ENCODE data around the gene IL4R. TPM values are rescaled to one million over a fixed set of nuclear protein-coding genes. Genes with fewer than 3 reads are reported as not detected.

The IL4R gene
- total and polyA plus RNA-seq, 2 of the 13 experiments (the other 11 are each of a cell fraction or from before 2014, with no cell fraction given) = 15.9 to 49.6 TPM

GRCh38 chr16:27367461-27368357 is 53.9 kb downstream of the IL4R start (continued):
- TF ChIP-seq ZNF652 (CRISPR knock-in tag; IDR thresholded peaks at IDR 0.05; ENCODE audit: borderline replicate concordance, low read depth) (no peak), GMEB1 (CRISPR knock-in tag; IDR thresholded peaks at IDR 0.05; ENCODE audit: borderline replicate concordance) (no peak), DNMT1 (CRISPR knock-in tag; IDR thresholded peaks at IDR 0.05) (no peak), CHD4 (IDR thresholded peaks at IDR 0.05; ENCODE audit: borderline replicate concordance, low read length) (no peak), RARA (CRISPR knock-in tag; IDR thresholded peaks at IDR 0.05) (0 out of 2 replicates have a peak, but pooled peaks have one; percentile 21), TIGD3 (CRISPR knock-in tag; IDR thresholded peaks at IDR 0.05; ENCODE audit: borderline replicate concordance) (no peak), ZNF205 (CRISPR knock-in tag; IDR thresholded peaks at IDR 0.05) (no peak), HINFP (CRISPR knock-in tag; IDR thresholded peaks at IDR 0.05; ENCODE audit: low read depth) (no peak), HNRNPK (IDR thresholded peaks at IDR 0.05; ENCODE audit: low read depth, low read length, poor library complexity, severe bottlenecking) (peak; percentile 3), PAX8 (CRISPR knock-in tag; IDR thresholded peaks at IDR 0.05; ENCODE audit: borderline replicate concordance) (no peak), NFAT5 (CRISPR knock-in tag; IDR thresholded peaks at IDR 0.05) (no peak), CBFB (CRISPR knock-in tag; IDR thresholded peaks at IDR 0.05) (peak; percentile 26; the same call in 1 of the 2 replicates), ZNF274 (CRISPR knock-in tag; IDR thresholded peaks at IDR 0.05) (peak; percentile 74; the same call in 1 of the 2 replicates), TMF1 (CRISPR knock-in tag; IDR thresholded peaks at IDR 0.05; ENCODE audit: low read depth) (no peak), TCF7L2 (IDR thresholded peaks at IDR 0.05; ENCODE audit: low read depth, low read length) (no peak)

Data from HepG2 (cell line).